Gastrocnemius medialis (tissue), 4 donors: ENCODE data around the gene DNAJC5G. TPM values are rescaled to one million over a fixed set of nuclear protein-coding genes. Genes with fewer than 3 reads are reported as not detected.
"Not testable (repeated sequence)": the region's sequence is repeated elsewhere in the genome, so short reads cannot be mapped to it uniquely, and the experiment has no call there.

Experiments used
- ATAC-seq, 2 donors: fragments of 150-250 bp; one replicate each; pipeline ENCODE4 v1.9.1; 2016
- DNase-seq, 2 donors: peaks; one replicate each; pipeline ENCODE4 v3.0.0-alpha.2; 2019
- H3K27ac ChIP-seq, 4 donors: fragments of 200-600 bp; sonication (generic); 1 replicate in 1 of 4; 2 replicates in 3 of 4; pipeline ENCODE4 v1.5.1; 2016 to 2018; ENCODE audit warnings: mild to moderate bottlenecking in 2 of 4, moderate library complexity in 1 of 4
- H3K27me3 ChIP-seq, 3 donors: fragments of 200-600 bp; sonication (generic) in 2 of 3; 1 replicate in 1 of 3; 2 replicates in 2 of 3; pipeline versions ENCODE4 v1.5.1 to v1.6.0; 2016 to 2019; ENCODE audit warnings: mild to moderate bottlenecking in 1 of 3, moderate library complexity in 1 of 3
- H3K36me3 ChIP-seq, 2 donors: fragments of 200-600 bp; sonication (generic) in 1 of 2; one replicate each; pipeline ENCODE4 v1.5.1; 2017 to 2018
- H3K4me1 ChIP-seq, 2 donors: fragments of 200-600 bp; sonication (generic) in 1 of 2; one replicate each; pipeline ENCODE4 v1.5.1; 2016 to 2017; ENCODE audit warnings: mild to moderate bottlenecking in 2 of 2
- H3K4me3 ChIP-seq, 4 donors: fragments of 200-600 bp; sonication (generic) in 3 of 4; 1 replicate in 1 of 4; 2 replicates in 3 of 4; pipeline ENCODE4 v1.5.1; 2016 to 2019; ENCODE audit warnings: mild to moderate bottlenecking in 2 of 4
- H3K9me3 ChIP-seq, 3 donors: fragments of 200-600 bp; sonication (generic) in 2 of 3; 1 replicate in 1 of 3; 2 replicates in 2 of 3; pipeline ENCODE4 v1.5.1; 2016 to 2019
- CTCF ChIP-seq, 5 experiments: fragments of 450-650 bp in 3 of 5; fragments of 200-600 bp in 2 of 5; sonication (generic) in 2 of 5; IDR thresholded peaks in 4 of 5; conservative IDR thresholded peaks in 1 of 5; 1 replicate in 4 of 5; 2 replicates in 1 of 5; pipeline ENCODE4 v1.5.1; 2016 to 2019; ENCODE audit warnings: antibody characterized with exemption in 5 of 5, mild to moderate bottlenecking in 3 of 5, moderate library complexity in 3 of 5
- POLR2A ChIP-seq, 2 donors: fragments of 450-650 bp; IDR thresholded peaks; one replicate each; pipeline ENCODE4 v1.6.1; 2017; ENCODE audit warnings: antibody characterized with exemption in 2 of 2, mild to moderate bottlenecking in 2 of 2, moderate library complexity in 2 of 2
- in situ Hi-C, 4 donors: fragments of 200-750 bp; cut with MboI; loops; one replicate each; pipeline versions ENCODE4 v1.15.0 to v1.8.0; 2017; ENCODE audit warnings: low sequenced_read_pairs in 4 of 4
- intact Hi-C: fragments of 100-400 bp; cut with DNase I; formaldehyde crosslinking; loops from one replicate; pipeline ENCODE4 v1.15.1; 2023; ENCODE audit warnings: low total_unique reads
- total RNA-seq, 4 donors: library from RNA; depleted of rRNA; stranded (reverse); fragments of >200 nt; gene quantifications; one replicate each; pipeline versions ENCODE4 v1.1.0 to v1.2.3, GENCODE V29; 2016

Gene DNAJC5G
- total RNA-seq, 4 donors from 2014 or later = not detected

DNA sequence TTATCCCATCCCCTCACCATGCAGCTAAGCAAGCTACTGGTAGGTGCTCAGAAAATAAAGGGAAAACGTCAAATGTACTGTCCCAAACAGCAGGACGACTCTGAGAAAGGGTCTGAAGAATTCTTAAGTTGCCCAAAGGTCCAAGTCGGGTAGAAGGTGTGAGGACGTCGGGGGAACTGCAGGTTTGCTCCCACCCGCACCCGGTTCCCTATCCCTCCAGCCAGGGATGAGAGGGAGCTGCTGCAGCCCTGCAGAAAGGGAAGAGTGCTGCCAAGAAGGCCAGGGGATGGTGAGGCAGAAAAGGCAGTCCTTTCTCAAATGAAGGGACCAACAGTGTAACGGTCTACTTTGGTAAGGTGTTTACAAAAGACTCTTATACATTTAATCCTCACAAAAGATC is 39.9 kb downstream of the DNAJC5G start:
- Histone ChIP-seq H3K9me3 (no peaks in the 10 kb centered on the region), H3K36me3 (no peaks in the 10 kb centered on the region), H3K4me3 (no peak overlapping the region), H3K4me1 (peaks cover 28% of the 10 kb centered on the region in 2 donors), H3K27ac (peak overlapping the region; percentile 44 to 61 (median 48)), H3K27me3 (no peaks in the 10 kb centered on the region)
- in situ Hi-C loops (no loop called here), intact Hi-C loops (loop anchor here (2.0 kb wide), 1 partner anchor 18 kb away; no protein-coding TSS in a partner anchor)
- no peak for TF ChIP-seq CTCF (IDR thresholded peaks at IDR 0.05 in 4 of 5, conservative IDR thresholded peaks at IDR 0.05 in 1 of 5)
- peak in 1 of 2 donors; percentile 13 for TF ChIP-seq POLR2A (IDR thresholded peaks at IDR 0.05)
- DNase-seq = no peak
- ATAC-seq = no peak

- ATAC-seq (peak in 1 of 2 donors; percentile 12), DNase-seq (peak; percentile 57 to 88)
- Histone ChIP-seq H3K9me3 (no peaks in the 10 kb centered on the region), H3K4me1 (peaks cover 42 to 43% of the 10 kb centered on the region in 2 donors), H3K4me3 (no peak overlapping the region), H3K36me3 (no peaks in the 10 kb centered on the region), H3K27ac (peak overlapping the region; percentile 2 to 59 (median 47)), H3K27me3 (no peaks in the 10 kb centered on the region)
- in situ Hi-C loops (no loop called here), intact Hi-C loops (no loop called here)
- TF ChIP-seq POLR2A (IDR thresholded peaks at IDR 0.05) (no peak), CTCF (IDR thresholded peaks at IDR 0.05 in 4 of 5, conservative IDR thresholded peaks at IDR 0.05 in 1 of 5) (no peak)
These were observed 41.6 kb downstream of the DNAJC5G start for GRCh38 chr2:27316655-27317412.

- in situ Hi-C loops = not testable (repeated sequence)
- peak; percentile 72 to 90 for DNase-seq
These were observed 44.6 kb downstream of the DNAJC5G start for GRCh38 chr2:27319839-27320238.

GRCh38 chr2:27320958-27321543 is 45.8 kb downstream of the DNAJC5G start:
- peaks cover 0 to 4% of the 10 kb centered on the region in 2 donors for H3K36me3 ChIP-seq
- peaks cover 46 to 56% of the 10 kb centered on the region in 2 donors for H3K4me1 ChIP-seq
- TF ChIP-seq CTCF (IDR thresholded peaks at IDR 0.05 in 4 of 5, conservative IDR thresholded peaks at IDR 0.05 in 1 of 5) (peak; percentile 59 to 77 (median 63)), POLR2A (IDR thresholded peaks at IDR 0.05) (peak; percentile 78 to 82)
- DNase-seq = peak; percentile 91 to 99
- H3K27ac ChIP-seq = peak overlapping the region; percentile 95 to 100 (median 98)
- H3K27me3 ChIP-seq = no peaks in the 10 kb centered on the region
- intact Hi-C loops = loop anchor here (2.0 kb wide), 1 partner anchor 38 kb away; the partner anchor contains the start of gene TRIM54
- ATAC-seq = peak; percentile 64 to 70
- in situ Hi-C loops = no loop called here
- peak overlapping the region in 2 of 4 donors; percentile 80 to 82 for H3K4me3 ChIP-seq
- no peaks in the 10 kb centered on the region for H3K9me3 ChIP-seq

More at GRCh38 chr2:27319839-27320238, 44.6 kb downstream of the DNAJC5G start:
- H3K9me3 ChIP-seq, H3K27me3 ChIP-seq, H3K36me3 ChIP-seq, H3K4me3 ChIP-seq: not testable (repeated sequence)
- H3K4me1 ChIP-seq = peaks cover 50 to 60% of the 10 kb centered on the region in 2 donors
- ATAC-seq = peak in 1 of 2 donors; percentile 2
- intact Hi-C loops = loop anchor here (2.0 kb wide), 1 partner anchor 37 kb away; the partner anchor contains the start of gene TRIM54
- peak; percentile 16 to 42 for TF ChIP-seq POLR2A (IDR thresholded peaks at IDR 0.05)
- peak overlapping the region; percentile 95 to 100 (median 98) for H3K27ac ChIP-seq

DNA sequence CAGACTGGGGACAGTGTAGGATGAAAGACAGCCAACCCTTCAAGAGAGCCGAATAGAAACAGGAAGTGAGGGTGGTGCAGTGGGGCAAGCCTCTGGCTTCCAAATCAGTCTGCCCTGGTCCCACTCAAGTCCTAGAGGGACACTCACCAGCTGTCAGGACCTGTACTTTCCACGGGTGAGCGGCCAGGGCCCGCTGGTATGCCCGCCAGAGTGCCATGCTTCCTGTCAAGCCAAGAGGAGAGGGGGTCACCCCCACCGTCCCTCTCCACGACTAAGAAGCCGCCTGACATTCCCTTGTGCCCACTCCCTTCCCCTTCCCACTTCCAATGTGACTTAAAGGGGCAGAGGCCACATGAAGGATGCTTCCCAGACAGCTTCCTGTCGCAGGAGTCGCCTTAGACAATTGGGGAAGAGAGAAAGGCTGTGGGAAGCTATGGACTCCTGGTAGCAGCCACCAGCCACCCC is 47.1 kb downstream of the DNAJC5G start:
- peaks cover 39 to 44% of the 10 kb centered on the region in 2 donors for H3K4me1 ChIP-seq
- TF ChIP-seq POLR2A (IDR thresholded peaks at IDR 0.05) (no peak), CTCF (IDR thresholded peaks at IDR 0.05 in 4 of 5, conservative IDR thresholded peaks at IDR 0.05 in 1 of 5) (no peak)
- intact Hi-C loops (loop anchor here (1.0 to 2.0 kb wide), 2 partner anchors 48 to 58 kb away; partner anchors contain the start of genes EIF2B4, SNX17 and ZNF513), in situ Hi-C loops (no loop called here)
- DNase-seq (peak in 1 of 2 donors; percentile 73), ATAC-seq (peak; percentile 6 to 9)
- peak overlapping the region; percentile 80 to 89 (median 82) for H3K4me3 ChIP-seq
- no peaks in the 10 kb centered on the region for H3K27me3 ChIP-seq
- H3K9me3 ChIP-seq = no peaks in the 10 kb centered on the region
- peaks cover 0 to 17% of the 10 kb centered on the region in 2 donors for H3K36me3 ChIP-seq
- peak overlapping the region; percentile 95 to 100 (median 98) for H3K27ac ChIP-seq
